NB4 (cell line): ENCODE measurements around the gene SPRR2E.
"Not testable (repeated sequence)": the region's sequence is repeated elsewhere in the genome, so short reads cannot be mapped to it uniquely, and the experiment has no call there.

ENCODE experiments used
- DNase-seq: peaks from one replicate; pipeline ENCODE4 v3.0.0; 2010; ENCODE audit warnings: low read depth
- H3K4me3 ChIP-seq: one replicate; pipeline ENCODE4 v1.5.1; 2011; ENCODE audit warnings: mild to moderate bottlenecking, low read depth, low read length, moderate library complexity
- MYC ChIP-seq: IDR thresholded peaks from 2 replicates; pipeline ENCODE4 v1.6.1; 2011; ENCODE audit warnings: low read depth, low read length
- POLR2A ChIP-seq: IDR thresholded peaks from 2 replicates; pipeline ENCODE4 v1.6.1; 2011; ENCODE audit warnings: mild to moderate bottlenecking; ENCODE audit not compliant: insufficient read length; ENCODE audit errors: extremely low read depth
- TF ChIP-seq, protein P1 (sequence below): IDR thresholded peaks from 2 replicates; pipeline ENCODE4 v1.6.1; 2011; ENCODE audit warnings: low read depth, low read length
- TF ChIP-seq, protein P2 (sequence below): IDR thresholded peaks from one replicate; pipeline ENCODE4 v1.5.1; 2012; ENCODE audit warnings: low read depth, low read length

Gene SPRR2E

DNA sequence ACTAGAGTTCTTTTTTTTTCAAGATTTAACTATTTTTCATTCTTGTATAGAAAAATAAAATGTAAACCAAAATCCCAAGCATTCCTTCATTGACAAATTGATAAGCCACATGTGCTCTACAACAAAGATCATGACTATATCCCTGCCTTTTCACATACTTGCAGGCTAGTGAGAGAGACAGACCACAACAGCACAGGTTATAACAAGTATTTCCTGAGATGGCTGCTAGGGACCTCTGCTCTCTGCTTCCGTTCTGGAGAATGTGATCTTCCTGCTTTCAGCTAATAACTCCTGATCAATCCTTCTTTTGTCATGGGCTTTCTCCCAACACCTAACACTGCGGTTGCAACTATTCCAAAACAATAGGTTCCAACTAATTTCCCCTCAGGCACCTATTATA, 33.0 kb upstream of the SPRR2E start:
- TF ChIP-seq POLR2A = no peak
- TF ChIP-seq, protein P1, sequence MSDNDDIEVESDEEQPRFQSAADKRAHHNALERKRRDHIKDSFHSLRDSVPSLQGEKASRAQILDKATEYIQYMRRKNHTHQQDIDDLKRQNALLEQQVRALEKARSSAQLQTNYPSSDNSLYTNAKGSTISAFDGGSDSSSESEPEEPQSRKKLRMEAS = no peak
- TF ChIP-seq, protein P2, sequence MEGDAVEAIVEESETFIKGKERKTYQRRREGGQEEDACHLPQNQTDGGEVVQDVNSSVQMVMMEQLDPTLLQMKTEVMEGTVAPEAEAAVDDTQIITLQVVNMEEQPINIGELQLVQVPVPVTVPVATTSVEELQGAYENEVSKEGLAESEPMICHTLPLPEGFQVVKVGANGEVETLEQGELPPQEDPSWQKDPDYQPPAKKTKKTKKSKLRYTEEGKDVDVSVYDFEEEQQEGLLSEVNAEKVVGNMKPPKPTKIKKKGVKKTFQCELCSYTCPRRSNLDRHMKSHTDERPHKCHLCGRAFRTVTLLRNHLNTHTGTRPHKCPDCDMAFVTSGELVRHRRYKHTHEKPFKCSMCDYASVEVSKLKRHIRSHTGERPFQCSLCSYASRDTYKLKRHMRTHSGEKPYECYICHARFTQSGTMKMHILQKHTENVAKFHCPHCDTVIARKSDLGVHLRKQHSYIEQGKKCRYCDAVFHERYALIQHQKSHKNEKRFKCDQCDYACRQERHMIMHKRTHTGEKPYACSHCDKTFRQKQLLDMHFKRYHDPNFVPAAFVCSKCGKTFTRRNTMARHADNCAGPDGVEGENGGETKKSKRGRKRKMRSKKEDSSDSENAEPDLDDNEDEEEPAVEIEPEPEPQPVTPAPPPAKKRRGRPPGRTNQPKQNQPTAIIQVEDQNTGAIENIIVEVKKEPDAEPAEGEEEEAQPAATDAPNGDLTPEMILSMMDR = no peak
- TF ChIP-seq MYC = no peak
- H3K4me3 ChIP-seq = no peak overlapping the region
- DNase-seq = no peak

DNA sequence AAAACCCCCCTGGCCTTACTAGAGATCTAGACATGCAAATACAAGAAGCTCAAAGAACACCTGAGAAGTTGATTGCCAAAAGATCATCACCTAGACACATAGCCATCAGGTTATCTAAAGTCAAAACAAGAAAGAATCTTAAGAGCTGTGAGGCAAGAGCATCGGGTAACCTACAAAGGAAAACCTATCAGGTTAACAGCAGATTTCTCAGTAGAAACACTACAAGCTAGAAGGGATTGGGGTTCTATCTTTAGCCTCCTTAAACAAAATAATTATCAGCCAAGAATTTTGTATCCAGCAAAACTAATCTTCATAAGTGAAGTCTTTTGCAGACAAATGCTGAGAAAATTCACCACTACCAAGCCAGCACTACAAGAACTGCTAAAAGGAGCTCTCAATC, 31.2 kb upstream of the SPRR2E start:
- no peak overlapping the region for H3K4me3 ChIP-seq
- TF ChIP-seq, protein P1 = no peak
- TF ChIP-seq POLR2A (no peak), MYC (no peak)
- TF ChIP-seq, protein P2 = no peak

DNA sequence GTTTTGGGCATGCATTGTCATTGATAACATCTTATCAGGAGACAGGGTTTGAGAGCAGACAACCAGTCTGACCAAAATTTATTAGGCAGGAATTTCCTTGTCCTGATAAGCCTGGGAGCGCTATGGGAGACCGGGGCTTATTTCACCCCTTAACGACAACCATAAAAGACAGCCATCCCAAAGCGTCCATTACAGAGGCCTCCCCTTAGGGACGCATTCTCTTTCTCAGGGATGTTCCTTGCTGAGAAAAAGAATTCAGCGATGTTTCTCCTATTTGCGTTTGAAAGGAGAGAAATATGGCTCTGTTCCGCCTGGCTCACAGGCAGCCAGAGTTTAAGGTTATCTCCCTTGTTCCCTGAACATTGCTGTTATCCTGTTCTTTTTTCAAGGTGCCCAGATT, 29.5 kb upstream of the SPRR2E start:
- H3K4me3 ChIP-seq, DNase-seq: not testable (repeated sequence)

More for the DNA sequence above, 31.2 kb upstream of the SPRR2E start:
- DNase-seq = no peak

DNA sequence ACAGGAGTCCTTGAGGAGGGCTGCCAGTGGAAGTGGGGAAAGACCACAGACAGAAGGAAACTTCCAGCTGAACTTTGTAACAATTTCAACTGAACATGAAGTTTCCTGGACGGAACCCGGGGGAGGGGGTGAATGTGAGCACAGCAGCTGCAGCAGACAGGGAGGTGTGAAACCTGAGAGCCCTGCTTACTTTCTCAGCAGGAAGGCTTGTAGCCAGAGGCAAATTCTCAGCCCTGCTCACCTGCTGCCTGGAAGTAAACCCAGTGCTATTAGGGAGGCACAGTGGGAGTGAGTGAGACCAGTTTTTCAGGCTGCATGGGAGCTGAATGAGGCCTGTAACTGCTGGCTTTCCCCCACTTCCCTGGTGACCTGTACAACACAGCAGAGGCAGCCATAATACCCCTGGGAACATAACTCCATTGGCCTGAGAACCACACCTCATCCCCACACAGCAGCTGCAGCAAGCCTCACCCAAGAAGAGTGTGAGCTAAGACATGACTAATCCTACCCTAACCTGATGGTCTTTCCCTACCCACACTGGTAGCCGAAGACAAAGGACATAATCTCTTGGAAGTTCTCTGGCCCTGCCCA, 28.6 kb upstream of the SPRR2E start:
- DNase-seq = no peak
- H3K4me3 ChIP-seq = no peak overlapping the region
- TF ChIP-seq MYC = no peak
- TF ChIP-seq, protein P2 = no peak
- TF ChIP-seq, protein P1 = no peak
- no peak for TF ChIP-seq POLR2A

DNA sequence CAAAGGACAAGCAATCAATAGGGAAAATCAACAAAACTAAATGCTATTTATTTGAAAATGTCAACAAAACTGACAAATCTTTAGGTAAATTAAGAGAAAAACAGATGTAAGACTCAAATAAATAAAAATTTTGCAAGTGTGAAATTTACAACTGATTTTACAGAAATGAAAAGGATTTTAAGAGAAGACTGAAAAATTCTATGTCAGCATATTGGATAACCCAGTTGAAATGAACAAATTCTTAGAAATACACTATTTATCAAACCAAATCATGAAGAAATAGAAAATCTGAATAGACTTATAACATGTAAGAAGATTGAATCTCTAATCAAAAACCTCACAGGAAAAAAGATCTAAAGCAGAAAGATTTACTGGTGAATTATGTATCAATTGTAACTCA, 26.6 kb upstream of the SPRR2E start:
- no peak overlapping the region for H3K4me3 ChIP-seq
- DNase-seq = no peak
- TF ChIP-seq, protein P2 = no peak
- TF ChIP-seq POLR2A (no peak), MYC (no peak)
- TF ChIP-seq, protein P1 = no peak

DNA sequence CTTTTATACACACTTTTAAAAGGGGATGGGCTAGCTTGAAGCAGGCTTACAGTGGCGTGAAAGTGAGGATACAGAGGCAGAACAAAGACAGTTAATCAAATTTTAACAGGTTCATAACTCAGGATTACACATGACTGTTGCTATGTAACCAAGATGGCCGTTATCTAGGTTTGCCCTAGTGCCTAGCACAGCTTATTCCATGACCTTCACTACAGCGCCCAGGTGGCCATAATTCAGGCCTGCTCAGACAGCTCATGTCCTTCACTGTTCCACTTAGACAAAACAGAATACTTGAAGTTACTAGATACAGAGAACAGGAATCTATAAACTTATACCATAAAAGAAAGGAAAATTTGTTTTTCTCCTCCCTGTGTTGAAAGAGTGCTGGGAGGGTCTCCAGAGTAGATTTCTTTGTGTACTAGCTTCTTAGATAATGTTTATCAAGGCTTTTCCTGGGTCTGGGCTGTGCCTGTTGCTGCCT, 25.2 kb upstream of the SPRR2E start:
- no peak for DNase-seq
- no peak overlapping the region for H3K4me3 ChIP-seq
- TF ChIP-seq POLR2A (no peak), MYC (no peak)
- TF ChIP-seq, protein P2 = no peak
- TF ChIP-seq, protein P1 = no peak

DNA sequence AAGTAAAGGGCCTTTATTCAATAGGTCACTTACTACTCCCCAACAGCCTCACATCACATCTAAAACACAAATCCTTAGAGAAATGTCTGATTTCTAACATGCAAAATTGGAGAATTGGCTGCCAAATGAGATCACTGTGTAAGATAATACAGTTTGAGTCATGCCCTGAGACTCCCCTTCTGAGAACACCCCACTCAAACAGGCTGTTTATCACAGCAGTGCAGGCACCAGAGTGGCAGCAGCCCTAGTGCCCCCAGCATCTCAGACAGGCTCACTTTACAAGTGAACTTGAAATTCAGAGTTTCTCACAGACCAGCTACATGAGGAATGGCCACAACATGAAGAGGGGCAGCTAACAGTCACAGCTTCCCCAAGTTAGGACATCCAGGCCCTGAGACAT, 20.9 kb upstream of the SPRR2E start:
- not testable (repeated sequence) for DNase-seq, H3K4me3 ChIP-seq
